SU-DHL-6 (cell line): Measurements from ENCODE around the gene ALG3.

Experiments
- EZH2phosphoT487 ChIP-seq: fragments of 200-600 bp; sonication (generic), shearing (Covaris generic); conservative IDR thresholded peaks from 2 replicates; pipeline ENCODE4 v1.6.1; 2018; ENCODE audit warnings: mild to moderate bottlenecking, antibody characterized with exemption, low read length, moderate library complexity, mixed read lengths
- TF ChIP-seq, protein P1 (sequence below): fragments of 200-600 bp; sonication (generic); IDR thresholded peaks from one replicate; pipeline ENCODE4 v1.5.1; 2017; ENCODE audit warnings: antibody characterized with exemption, mild to moderate bottlenecking, low read length, moderate library complexity; ENCODE audit not compliant: insufficient read depth, poor library complexity, severe bottlenecking

DNA sequence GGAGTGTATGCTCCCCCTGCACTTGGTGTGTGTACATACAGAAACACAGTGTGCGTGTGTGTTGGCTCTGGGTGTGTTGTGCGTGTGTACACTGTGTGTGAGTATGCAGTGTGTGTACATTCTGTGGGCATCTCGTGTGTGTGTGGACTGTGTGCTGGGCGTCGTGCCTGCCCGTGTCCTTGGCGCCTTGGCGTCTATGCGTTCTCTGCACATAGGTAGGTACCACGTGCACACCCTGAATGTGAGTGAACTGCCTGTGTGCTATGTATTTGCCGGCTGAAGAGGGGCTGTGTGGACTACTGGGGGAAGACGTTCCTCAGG, 26.6 kb upstream of the ALG3 start:
- TF ChIP-seq, protein P1, sequence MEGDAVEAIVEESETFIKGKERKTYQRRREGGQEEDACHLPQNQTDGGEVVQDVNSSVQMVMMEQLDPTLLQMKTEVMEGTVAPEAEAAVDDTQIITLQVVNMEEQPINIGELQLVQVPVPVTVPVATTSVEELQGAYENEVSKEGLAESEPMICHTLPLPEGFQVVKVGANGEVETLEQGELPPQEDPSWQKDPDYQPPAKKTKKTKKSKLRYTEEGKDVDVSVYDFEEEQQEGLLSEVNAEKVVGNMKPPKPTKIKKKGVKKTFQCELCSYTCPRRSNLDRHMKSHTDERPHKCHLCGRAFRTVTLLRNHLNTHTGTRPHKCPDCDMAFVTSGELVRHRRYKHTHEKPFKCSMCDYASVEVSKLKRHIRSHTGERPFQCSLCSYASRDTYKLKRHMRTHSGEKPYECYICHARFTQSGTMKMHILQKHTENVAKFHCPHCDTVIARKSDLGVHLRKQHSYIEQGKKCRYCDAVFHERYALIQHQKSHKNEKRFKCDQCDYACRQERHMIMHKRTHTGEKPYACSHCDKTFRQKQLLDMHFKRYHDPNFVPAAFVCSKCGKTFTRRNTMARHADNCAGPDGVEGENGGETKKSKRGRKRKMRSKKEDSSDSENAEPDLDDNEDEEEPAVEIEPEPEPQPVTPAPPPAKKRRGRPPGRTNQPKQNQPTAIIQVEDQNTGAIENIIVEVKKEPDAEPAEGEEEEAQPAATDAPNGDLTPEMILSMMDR, result no peak
- TF ChIP-seq EZH2phosphoT487, result no peak
